ENCODE results near the gene PDE5A.

PDE5A gene

GRCh38 chr4:119525771-119526712 lies 102.6 kb downstream of the PDE5A start:
- Histone ChIP-seq H3K4me3 (no peak overlapping the region), H3K27ac (no peak overlapping the region)

GRCh38 chr4:119525005-119525749 lies 103.4 kb downstream of the PDE5A start:
- Histone ChIP-seq H3K4me3 (no peak overlapping the region), H3K27ac (peak overlapping the region in 1 of 21 experiments; percentile 24)

GRCh38 chr4:119523399-119523798 lies 105.2 kb downstream of the PDE5A start:
- H3K27ac ChIP-seq, result no peak overlapping the region
- no peak overlapping the region for H3K4me3 ChIP-seq

GRCh38 chr4:119521268-119521667 lies 107.3 kb downstream of the PDE5A start:
- H3K27ac ChIP-seq, result no peak overlapping the region
- H3K4me3 ChIP-seq, result no peak overlapping the region

GRCh38 chr4:119518915-119519410 lies 109.6 kb downstream of the PDE5A start:
- no peak overlapping the region for H3K27ac ChIP-seq

GRCh38 chr4:119518230-119518892 lies 110.2 kb downstream of the PDE5A start:
- Histone ChIP-seq H3K4me3 (no peak overlapping the region), H3K27ac (no peak overlapping the region)

More at GRCh38 chr4:119518915-119519410, 109.6 kb downstream of the PDE5A start:
- H3K4me3 ChIP-seq, result no peak overlapping the region

GRCh38 chr4:119517361-119518229 lies 111.0 kb downstream of the PDE5A start:
- Histone ChIP-seq H3K27ac (no peak overlapping the region), H3K4me3 (no peak overlapping the region)

- H3K4me3 ChIP-seq, result no peak overlapping the region
- H3K27ac ChIP-seq, result no peak overlapping the region
These were observed 116.2 kb downstream of the PDE5A start for GRCh38 chr4:119512398-119512797.

- H3K27ac ChIP-seq, result peak overlapping the region in 1 of 21 experiments; percentile 13
- H3K4me3 ChIP-seq, result no peak overlapping the region
These were observed 118.0 kb downstream of the PDE5A start for GRCh38 chr4:119510395-119511149.

GRCh38 chr4:119508281-119508680 lies 120.3 kb downstream of the PDE5A start:
- no peak overlapping the region for H3K27ac ChIP-seq
- H3K4me3 ChIP-seq, result no peak overlapping the region

- Histone ChIP-seq H3K27ac (no peak overlapping the region), H3K4me3 (no peak overlapping the region)
These were observed 121.8 kb downstream of the PDE5A start for GRCh38 chr4:119506806-119507205.

GRCh38 chr4:119504616-119505015 lies 124.0 kb downstream of the PDE5A start:
- no peak overlapping the region for H3K4me3 ChIP-seq
- H3K27ac ChIP-seq, result no peak overlapping the region

GRCh38 chr4:119501740-119502139 lies 126.9 kb downstream of the PDE5A start:
- no peak overlapping the region for H3K4me3 ChIP-seq
- H3K27ac ChIP-seq, result no peak overlapping the region

- Histone ChIP-seq H3K27ac (no peak overlapping the region), H3K4me3 (no peak overlapping the region)
These were observed 130.1 kb downstream of the PDE5A start for GRCh38 chr4:119498527-119498926.

GRCh38 chr4:119493886-119494285 lies 134.7 kb downstream of the PDE5A start:
- peak overlapping the region in 1 of 21 experiments; percentile 2 for H3K27ac ChIP-seq
- H3K4me3 ChIP-seq, result no peak overlapping the region

- peak overlapping the region in 1 of 21 experiments; percentile 2 for H3K27ac ChIP-seq
- no peak overlapping the region for H3K4me3 ChIP-seq
These were observed 135.2 kb downstream of the PDE5A start for GRCh38 chr4:119493419-119493818.

- no peak overlapping the region for H3K27ac ChIP-seq
- no peak overlapping the region for H3K4me3 ChIP-seq
These were observed 138.3 kb downstream of the PDE5A start for GRCh38 chr4:119490335-119490734.

- H3K27ac ChIP-seq, result no peak overlapping the region
- H3K4me3 ChIP-seq, result no peak overlapping the region
These were observed 139.3 kb downstream of the PDE5A start for GRCh38 chr4:119489305-119489704.

Measured in skin epidermis (tissue), 12 donors.